ENCODE results near the gene NCOA7. TPM values are rescaled to one million over a fixed set of nuclear protein-coding genes. Genes with fewer than 3 reads are reported as not detected.

The NCOA7 gene
- total RNA-seq, 1 experiment from 2014 or later = 13.8 TPM

DNA sequence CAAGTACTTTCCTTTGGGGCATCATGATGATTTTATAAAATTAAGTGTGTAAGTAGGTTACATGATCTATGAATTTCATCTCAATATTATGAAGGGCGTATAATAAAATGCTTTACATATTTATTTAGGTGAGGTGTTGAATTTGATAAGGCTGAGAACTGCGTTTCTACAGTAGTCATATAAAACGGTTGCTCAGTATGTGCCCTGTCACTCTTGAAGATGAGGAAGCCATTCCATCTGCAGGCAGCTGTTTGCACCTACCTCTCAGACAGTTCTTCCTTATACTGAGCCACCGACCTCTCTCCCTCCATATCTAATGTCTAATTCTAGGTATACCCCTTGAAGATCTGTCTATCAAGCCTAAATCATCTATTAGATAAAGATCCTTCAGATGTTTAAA lies 16.1 kb downstream of the NCOA7 start (continued):
- TF ChIP-seq, protein P1, sequence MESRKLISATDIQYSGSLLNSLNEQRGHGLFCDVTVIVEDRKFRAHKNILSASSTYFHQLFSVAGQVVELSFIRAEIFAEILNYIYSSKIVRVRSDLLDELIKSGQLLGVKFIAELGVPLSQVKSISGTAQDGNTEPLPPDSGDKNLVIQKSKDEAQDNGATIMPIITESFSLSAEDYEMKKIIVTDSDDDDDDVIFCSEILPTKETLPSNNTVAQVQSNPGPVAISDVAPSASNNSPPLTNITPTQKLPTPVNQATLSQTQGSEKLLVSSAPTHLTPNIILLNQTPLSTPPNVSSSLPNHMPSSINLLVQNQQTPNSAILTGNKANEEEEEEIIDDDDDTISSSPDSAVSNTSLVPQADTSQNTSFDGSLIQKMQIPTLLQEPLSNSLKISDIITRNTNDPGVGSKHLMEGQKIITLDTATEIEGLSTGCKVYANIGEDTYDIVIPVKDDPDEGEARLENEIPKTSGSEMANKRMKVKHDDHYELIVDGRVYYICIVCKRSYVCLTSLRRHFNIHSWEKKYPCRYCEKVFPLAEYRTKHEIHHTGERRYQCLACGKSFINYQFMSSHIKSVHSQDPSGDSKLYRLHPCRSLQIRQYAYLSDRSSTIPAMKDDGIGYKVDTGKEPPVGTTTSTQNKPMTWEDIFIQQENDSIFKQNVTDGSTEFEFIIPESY (IDR thresholded peaks at IDR 0.05; ENCODE audit: extremely low read depth, insufficient replicate concordance, low read length) = no peak
- TF ChIP-seq, protein P2, sequence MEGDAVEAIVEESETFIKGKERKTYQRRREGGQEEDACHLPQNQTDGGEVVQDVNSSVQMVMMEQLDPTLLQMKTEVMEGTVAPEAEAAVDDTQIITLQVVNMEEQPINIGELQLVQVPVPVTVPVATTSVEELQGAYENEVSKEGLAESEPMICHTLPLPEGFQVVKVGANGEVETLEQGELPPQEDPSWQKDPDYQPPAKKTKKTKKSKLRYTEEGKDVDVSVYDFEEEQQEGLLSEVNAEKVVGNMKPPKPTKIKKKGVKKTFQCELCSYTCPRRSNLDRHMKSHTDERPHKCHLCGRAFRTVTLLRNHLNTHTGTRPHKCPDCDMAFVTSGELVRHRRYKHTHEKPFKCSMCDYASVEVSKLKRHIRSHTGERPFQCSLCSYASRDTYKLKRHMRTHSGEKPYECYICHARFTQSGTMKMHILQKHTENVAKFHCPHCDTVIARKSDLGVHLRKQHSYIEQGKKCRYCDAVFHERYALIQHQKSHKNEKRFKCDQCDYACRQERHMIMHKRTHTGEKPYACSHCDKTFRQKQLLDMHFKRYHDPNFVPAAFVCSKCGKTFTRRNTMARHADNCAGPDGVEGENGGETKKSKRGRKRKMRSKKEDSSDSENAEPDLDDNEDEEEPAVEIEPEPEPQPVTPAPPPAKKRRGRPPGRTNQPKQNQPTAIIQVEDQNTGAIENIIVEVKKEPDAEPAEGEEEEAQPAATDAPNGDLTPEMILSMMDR (IDR thresholded peaks at IDR 0.05 in 2 of 3, conservative IDR thresholded peaks at IDR 0.05 in 1 of 3; ENCODE audit: borderline replicate concordance in 1 of 3, insufficient read depth in 1 of 3, low read depth in 2 of 3, low read length in 2 of 3) = no peak

DNA sequence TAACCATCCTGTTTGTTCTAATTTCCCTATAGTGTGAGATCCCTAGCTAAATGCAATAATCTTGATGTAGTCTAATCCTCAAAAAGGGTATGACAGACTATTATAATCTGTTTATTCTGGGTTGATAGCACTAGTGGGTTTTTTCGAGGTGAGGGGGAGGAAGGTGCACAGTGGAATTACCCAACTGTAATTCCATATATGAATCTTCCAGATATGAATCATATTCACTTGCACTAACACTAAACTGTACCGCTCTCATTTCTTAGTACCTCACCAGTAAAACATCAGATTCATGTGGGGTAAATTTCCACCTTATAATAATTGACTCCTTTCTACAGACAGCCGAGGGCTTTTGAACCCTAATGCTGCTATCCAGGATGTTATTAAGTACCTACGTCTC lies 16.5 kb downstream of the NCOA7 start:
- H3K4me2 ChIP-seq (ENCODE audit: low read length) = no peak overlapping the region
- peaks cover 0 to 3% of the 10 kb centered on the region in 2 experiments; a peak in 1 of 4 replicates for H3K4me1 ChIP-seq (ENCODE audit: control insufficient read depth in 1 of 2, insufficient read depth in 2 of 2, low read length in 2 of 2)
- no peak overlapping the region for H3K4me3 ChIP-seq (replicated peaks in 1 of 2; ENCODE audit: low read depth in 1 of 2, low read length in 2 of 2)
- no peaks in the 10 kb centered on the region for H3K9me3 ChIP-seq (ENCODE audit: control insufficient read depth in 1 of 2, insufficient read depth in 1 of 2, low read depth in 1 of 2, low read length in 2 of 2)
- ChIA-PET RAD21 (ENCODE audit: low non-redundant PET in 1 of 2, low total read pairs in 2 of 2, uncharacterized antibody in 2 of 2, unreplicated experiment in 2 of 2) (no interaction called here), POLR2A (no interaction called here), CTCF (interaction anchor here (1.4 kb wide), 2 partner anchors 15 to 149 kb away, joined by 3 read pairs; partner anchors contain the start of gene HINT3)
- TF ChIP-seq ELF1 (IDR thresholded peaks at IDR 0.05; ENCODE audit: borderline replicate concordance, low read depth) (no peak), CBX3 (IDR thresholded peaks at IDR 0.05; ENCODE audit: low read depth) (no peak), SP1 (IDR thresholded peaks at IDR 0.05; ENCODE audit: low read depth) (no peak), SIN3A (IDR thresholded peaks at IDR 0.05; ENCODE audit: low read depth) (no peak), ZFX (IDR thresholded peaks at IDR 0.05) (no peak), FOSL1 (IDR thresholded peaks at IDR 0.05; ENCODE audit: low read depth) (no peak)
- TF ChIP-seq, protein P2 (IDR thresholded peaks at IDR 0.05 in 2 of 3, conservative IDR thresholded peaks at IDR 0.05 in 1 of 3; ENCODE audit: borderline replicate concordance in 1 of 3, insufficient read depth in 1 of 3, low read depth in 2 of 3, low read length in 2 of 3) = no peak
- TF ChIP-seq, protein P3, sequence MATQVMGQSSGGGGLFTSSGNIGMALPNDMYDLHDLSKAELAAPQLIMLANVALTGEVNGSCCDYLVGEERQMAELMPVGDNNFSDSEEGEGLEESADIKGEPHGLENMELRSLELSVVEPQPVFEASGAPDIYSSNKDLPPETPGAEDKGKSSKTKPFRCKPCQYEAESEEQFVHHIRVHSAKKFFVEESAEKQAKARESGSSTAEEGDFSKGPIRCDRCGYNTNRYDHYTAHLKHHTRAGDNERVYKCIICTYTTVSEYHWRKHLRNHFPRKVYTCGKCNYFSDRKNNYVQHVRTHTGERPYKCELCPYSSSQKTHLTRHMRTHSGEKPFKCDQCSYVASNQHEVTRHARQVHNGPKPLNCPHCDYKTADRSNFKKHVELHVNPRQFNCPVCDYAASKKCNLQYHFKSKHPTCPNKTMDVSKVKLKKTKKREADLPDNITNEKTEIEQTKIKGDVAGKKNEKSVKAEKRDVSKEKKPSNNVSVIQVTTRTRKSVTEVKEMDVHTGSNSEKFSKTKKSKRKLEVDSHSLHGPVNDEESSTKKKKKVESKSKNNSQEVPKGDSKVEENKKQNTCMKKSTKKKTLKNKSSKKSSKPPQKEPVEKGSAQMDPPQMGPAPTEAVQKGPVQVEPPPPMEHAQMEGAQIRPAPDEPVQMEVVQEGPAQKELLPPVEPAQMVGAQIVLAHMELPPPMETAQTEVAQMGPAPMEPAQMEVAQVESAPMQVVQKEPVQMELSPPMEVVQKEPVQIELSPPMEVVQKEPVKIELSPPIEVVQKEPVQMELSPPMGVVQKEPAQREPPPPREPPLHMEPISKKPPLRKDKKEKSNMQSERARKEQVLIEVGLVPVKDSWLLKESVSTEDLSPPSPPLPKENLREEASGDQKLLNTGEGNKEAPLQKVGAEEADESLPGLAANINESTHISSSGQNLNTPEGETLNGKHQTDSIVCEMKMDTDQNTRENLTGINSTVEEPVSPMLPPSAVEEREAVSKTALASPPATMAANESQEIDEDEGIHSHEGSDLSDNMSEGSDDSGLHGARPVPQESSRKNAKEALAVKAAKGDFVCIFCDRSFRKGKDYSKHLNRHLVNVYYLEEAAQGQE (IDR thresholded peaks at IDR 0.05; ENCODE audit: low read depth) = no peak
- TF ChIP-seq, protein P1 (IDR thresholded peaks at IDR 0.05; ENCODE audit: extremely low read depth, insufficient replicate concordance, low read length) = no peak
- H3K36me3 ChIP-seq (ENCODE audit: control insufficient read depth in 1 of 2, insufficient read depth in 2 of 2, low read length in 2 of 2) = no peaks in the 10 kb centered on the region
- H2AFZ ChIP-seq (ENCODE audit: low read depth, low read length, poor library complexity, severe bottlenecking) = no peak overlapping the region
- H3K27ac ChIP-seq (ENCODE audit: low read depth, low read length) = no peak overlapping the region
- intact Hi-C loops (cut with micrococcal nuclease) = no loop called here
- H3K9ac ChIP-seq (ENCODE audit: low read length) = no peak overlapping the region
- H3K27me3 ChIP-seq (ENCODE audit: insufficient read depth, low read length) = no peaks in the 10 kb centered on the region
- DNase-seq (ENCODE audit: low read depth, low spot score) (no peak), ATAC-seq (no peak)
- no TSS peak for BruUV-seq (replicated peaks)
- H4K20me1 ChIP-seq (ENCODE audit: insufficient read depth) = no peaks in the 10 kb centered on the region
- H3K9me2 ChIP-seq (ENCODE audit: insufficient read depth) = no peaks in the 10 kb centered on the region
- no peaks in the 10 kb centered on the region for H3K79me2 ChIP-seq (ENCODE audit: insufficient read depth, low read length)
